Activated CD4-positive, alpha-beta memory T cell treated with anti-CD3 and anti-CD28 coated beads, Interleukin-2, amount 10 ng/mL, durations not matched to agents 7 days and 5 days (primary cell): ENCODE results near the gene CYP2W1. TPM values are rescaled to one million over a fixed set of nuclear protein-coding genes. Genes with fewer than 3 reads are reported as not detected.
"Not testable (repeated sequence)": the region's sequence is repeated elsewhere in the genome, so short reads cannot be mapped to it uniquely, and the experiment has no call there.

Experiments used
- CTCF ChIA-PET: fragments of 350-600 bp; sonication (Branson Sonifier 250); formaldehyde crosslinking; loops from one replicate; lab custom pipeline; 2021; ENCODE audit warnings: antibody characterized with exemption, inconsistent platforms; lab: Charles Lee
- POLR2A ChIA-PET: fragments of 350-600 bp; sonication (Branson Sonifier 250); formaldehyde crosslinking; loops from one replicate; lab custom pipeline; 2021; ENCODE audit warnings: antibody characterized with exemption; lab: Charles Lee
- DNase-seq: peaks from one replicate; pipeline ENCODE4 v3.0.0-alpha.2; 2020
- H3K27ac Mint-ChIP-seq: one replicate; pipeline ENCODE4 v1.8.0; 2021; ENCODE audit warnings: mild to moderate bottlenecking, mixed read lengths
- H3K27me3 Mint-ChIP-seq: one replicate; pipeline ENCODE4 v1.8.0; 2021; ENCODE audit warnings: mixed read lengths
- H3K36me3 Mint-ChIP-seq: one replicate; pipeline ENCODE4 v1.8.0; 2021; ENCODE audit warnings: low read depth, mixed read lengths
- H3K4me1 Mint-ChIP-seq: one replicate; pipeline ENCODE4 v1.8.0; 2021; ENCODE audit warnings: mixed read lengths
- H3K4me3 Mint-ChIP-seq: one replicate; pipeline ENCODE4 v1.8.0; 2021; ENCODE audit warnings: mild to moderate bottlenecking, mixed read lengths
- H3K9me3 Mint-ChIP-seq: one replicate; pipeline ENCODE4 v1.8.0; 2021; ENCODE audit warnings: mixed read lengths
- total RNA-seq, 2 experiments: library from RNA; stranded (reverse); gene quantifications; one replicate each; pipeline ENCODE4 v1.2.3, GENCODE V29; 2021

The CYP2W1 gene
- total RNA-seq = not detected

- Mint-ChIP-seq H3K4me1 (no peaks in the 10 kb centered on the region), H3K27me3 (no peaks in the 10 kb centered on the region), H3K9me3 (no peaks in the 10 kb centered on the region), H3K27ac (no peak within 1 kb of the TSS), H3K36me3 (no peaks in the 10 kb centered on the region), H3K4me3 (no peak within 1 kb of the TSS)
- ChIA-PET POLR2A (no interaction called here), CTCF (no interaction called here)
- no peak for DNase-seq
These were observed at the start of gene CYP2W1 for GRCh38 chr7:983004-983615. CYP2W1 (plus strand) TSS chr7:983181; CDS start chr7:983212, 31 bp downstream.

- no peak overlapping the region for H3K4me3 Mint-ChIP-seq
- peaks cover 26% of the 10 kb centered on the region for H3K4me1 Mint-ChIP-seq
- H3K27me3 Mint-ChIP-seq = peaks cover 4% of the 10 kb centered on the region
- no peak for DNase-seq
- POLR2A ChIA-PET = interaction anchor here (1.0 kb wide), 1 partner anchor 11 kb away, joined by 3 read pairs; no protein-coding TSS in a partner anchor
- no peak overlapping the region for H3K27ac Mint-ChIP-seq
- H3K9me3 Mint-ChIP-seq = peaks cover 2% of the 10 kb centered on the region
- H3K36me3 Mint-ChIP-seq = peaks cover 3% of the 10 kb centered on the region
- CTCF ChIA-PET = no interaction called here
These were observed 48.4 kb upstream of the CYP2W1 start for GRCh38 chr7:934469-935163.

- peaks cover 22% of the 10 kb centered on the region for H3K4me1 Mint-ChIP-seq
- peaks cover 8% of the 10 kb centered on the region for H3K27me3 Mint-ChIP-seq
- peaks cover 5% of the 10 kb centered on the region for H3K9me3 Mint-ChIP-seq
- no peaks in the 10 kb centered on the region for H3K36me3 Mint-ChIP-seq
- H3K4me3 Mint-ChIP-seq = no peak overlapping the region
- ChIA-PET POLR2A (interaction anchor here (1.0 kb wide), 1 partner anchor 12 kb away, joined by 3 read pairs; no protein-coding TSS in a partner anchor), CTCF (no interaction called here)
- H3K27ac Mint-ChIP-seq = no peak overlapping the region
- no peak for DNase-seq
These were observed 47.7 kb upstream of the CYP2W1 start for GRCh38 chr7:935164-935873.

GRCh38 chr7:935874-936385 is 47.1 kb upstream of the CYP2W1 start:
- H3K27ac Mint-ChIP-seq = peak overlapping the region; percentile 50
- peaks cover 24% of the 10 kb centered on the region for H3K4me1 Mint-ChIP-seq
- H3K9me3 Mint-ChIP-seq = peaks cover 8% of the 10 kb centered on the region
- no peaks in the 10 kb centered on the region for H3K36me3 Mint-ChIP-seq
- POLR2A ChIA-PET = interaction anchor here (1.0 kb wide), 1 partner anchor 12 kb away, joined by 3 read pairs; no protein-coding TSS in a partner anchor
- peaks cover 12% of the 10 kb centered on the region for H3K27me3 Mint-ChIP-seq
- CTCF ChIA-PET = no interaction called here
- DNase-seq = no peak
- no peak overlapping the region for H3K4me3 Mint-ChIP-seq

- Mint-ChIP-seq H3K27ac (peak overlapping the region; percentile 50), H3K4me3 (no peak overlapping the region), H3K36me3 (no peaks in the 10 kb centered on the region), H3K4me1 (peaks cover 24% of the 10 kb centered on the region), H3K9me3 (peaks cover 8% of the 10 kb centered on the region), H3K27me3 (peaks cover 15% of the 10 kb centered on the region)
- peak; percentile 59 for DNase-seq
- CTCF ChIA-PET = no interaction called here
- POLR2A ChIA-PET = no interaction called here
These were observed 46.5 kb upstream of the CYP2W1 start for GRCh38 chr7:936386-937054.

- H3K4me3 Mint-ChIP-seq = no peak overlapping the region
- H3K27ac Mint-ChIP-seq = no peak overlapping the region
- peaks cover 24% of the 10 kb centered on the region for H3K4me1 Mint-ChIP-seq
- ChIA-PET CTCF (interaction anchor here (1.4 kb wide), 1 partner anchor 55 kb away, joined by 5 read pairs; no protein-coding TSS in a partner anchor), POLR2A (interaction anchor here (1.1 to 1.3 kb wide), 2 partner anchors 16 to 37 kb away, joined by 3 read pairs; partner anchors contain the start of gene COX19)
- no peak for DNase-seq
- H3K36me3 Mint-ChIP-seq = no peaks in the 10 kb centered on the region
- peaks cover 21% of the 10 kb centered on the region for H3K27me3 Mint-ChIP-seq
- H3K9me3 Mint-ChIP-seq = peaks cover 8% of the 10 kb centered on the region
These were observed 45.0 kb upstream of the CYP2W1 start for GRCh38 chr7:937856-938484.

- POLR2A ChIA-PET = interaction anchor here (1.1 to 1.3 kb wide), 2 partner anchors 17 to 36 kb away, joined by 3 read pairs; partner anchors contain the start of gene COX19
- peaks cover 24% of the 10 kb centered on the region for H3K4me1 Mint-ChIP-seq
- no peaks in the 10 kb centered on the region for H3K36me3 Mint-ChIP-seq
- no peak overlapping the region for H3K27ac Mint-ChIP-seq
- no peak overlapping the region for H3K4me3 Mint-ChIP-seq
- H3K27me3 Mint-ChIP-seq = peaks cover 21% of the 10 kb centered on the region
- CTCF ChIA-PET = interaction anchor here (1.4 kb wide), 1 partner anchor 54 kb away, joined by 5 read pairs; no protein-coding TSS in a partner anchor
- peaks cover 8% of the 10 kb centered on the region for H3K9me3 Mint-ChIP-seq
- DNase-seq = no peak
These were observed 44.3 kb upstream of the CYP2W1 start for GRCh38 chr7:938546-939185.

- CTCF ChIA-PET = interaction anchor here (1.4 kb wide), 1 partner anchor 53 kb away, joined by 5 read pairs; no protein-coding TSS in a partner anchor
- POLR2A ChIA-PET = no interaction called here
- Mint-ChIP-seq H3K9me3 (peaks cover 8% of the 10 kb centered on the region), H3K27me3 (peaks cover 21% of the 10 kb centered on the region), H3K4me3 (no peak overlapping the region), H3K4me1 (peaks cover 24% of the 10 kb centered on the region), H3K36me3 (no peaks in the 10 kb centered on the region), H3K27ac (no peak overlapping the region)
- DNase-seq = no peak
These were observed 43.1 kb upstream of the CYP2W1 start for GRCh38 chr7:939843-940242.

- Mint-ChIP-seq H3K9me3 (peaks cover 8% of the 10 kb centered on the region), H3K27ac (no peak overlapping the region), H3K4me1 (peaks cover 23% of the 10 kb centered on the region), H3K27me3 (peaks cover 21% of the 10 kb centered on the region), H3K36me3 (no peaks in the 10 kb centered on the region), H3K4me3 (no peak overlapping the region)
- CTCF ChIA-PET = no interaction called here
- no peak for DNase-seq
- POLR2A ChIA-PET = interaction anchor here (1.0 kb wide), 1 partner anchor 18 kb away, joined by 4 read pairs; no protein-coding TSS in a partner anchor
These were observed 42.2 kb upstream of the CYP2W1 start for GRCh38 chr7:940599-941408.

- CTCF ChIA-PET, H3K4me1 Mint-ChIP-seq, DNase-seq, H3K36me3 Mint-ChIP-seq, H3K4me3 Mint-ChIP-seq, H3K9me3 Mint-ChIP-seq, POLR2A ChIA-PET, H3K27ac Mint-ChIP-seq: not testable (repeated sequence)
- peaks cover 23% of the 10 kb centered on the region for H3K27me3 Mint-ChIP-seq
These were observed 39.2 kb upstream of the CYP2W1 start for GRCh38 chr7:943793-944192.

GRCh38 chr7:944744-945143 is 38.2 kb upstream of the CYP2W1 start:
- CTCF ChIA-PET = no interaction called here
- Mint-ChIP-seq H3K4me1 (peaks cover 7% of the 10 kb centered on the region), H3K4me3 (no peak overlapping the region), H3K27ac (no peak overlapping the region), H3K27me3 (peaks cover 22% of the 10 kb centered on the region), H3K36me3 (no peaks in the 10 kb centered on the region), H3K9me3 (peaks cover 8% of the 10 kb centered on the region)
- DNase-seq = no peak
- POLR2A ChIA-PET = no interaction called here
